Osteoblast (primary cell): Measurements from ENCODE around the gene PGBD5. TPM values are rescaled to one million over a fixed set of nuclear protein-coding genes. Genes with fewer than 3 reads are reported as not detected.
"Not testable (repeated sequence)": the region's sequence is repeated elsewhere in the genome, so short reads cannot be mapped to it uniquely, and the experiment has no call there.

Experiments used
- DNase-seq: peaks from one replicate; pipeline ENCODE4 v3.0.0; 2011; ENCODE audit warnings: low spot score, mixed read lengths; ENCODE audit not compliant: insufficient read length; ENCODE audit errors: missing footprints
- H2AFZ ChIP-seq: 2 replicates; pipeline ENCODE4 v1.6.0; 2011; ENCODE audit warnings: mild to moderate bottlenecking, low read length
- H3K27ac ChIP-seq: 2 replicates; pipeline ENCODE4 v1.5.1; 2011; ENCODE audit warnings: mild to moderate bottlenecking, low read depth, low read length, moderate library complexity
- H3K27me3 ChIP-seq: 2 replicates; pipeline ENCODE4 v1.6.0; 2012; ENCODE audit warnings: mild to moderate bottlenecking, control low read depth, inconsistent platforms, low read length, moderate library complexity; ENCODE audit not compliant: insufficient read depth
- H3K36me3 ChIP-seq: 2 replicates; pipeline ENCODE4 v1.5.1; 2011; ENCODE audit warnings: mild to moderate bottlenecking, low read length, control low read depth, moderate library complexity; ENCODE audit not compliant: insufficient read depth
- H3K4me1 ChIP-seq: 2 replicates; pipeline ENCODE4 v1.5.1; 2011; ENCODE audit warnings: mild to moderate bottlenecking, low read length, control low read depth, moderate library complexity; ENCODE audit not compliant: insufficient read depth
- H3K4me2 ChIP-seq: 2 replicates; pipeline ENCODE4 v1.6.0; 2011; ENCODE audit warnings: mild to moderate bottlenecking, low read length; ENCODE audit not compliant: insufficient read depth
- H3K4me3 ChIP-seq: fragments of 200-600 bp; sonication (generic); 3 replicates; pipeline ENCODE4 v1.5.1; 2012; ENCODE audit warnings: mild to moderate bottlenecking, low read length, inconsistent platforms; ENCODE audit not compliant: insufficient read depth
- H3K79me2 ChIP-seq: 2 replicates; pipeline ENCODE4 v1.6.0; 2012; ENCODE audit warnings: mild to moderate bottlenecking, low read length, control low read depth, inconsistent platforms; ENCODE audit not compliant: insufficient read depth
- H3K9me3 ChIP-seq: 2 replicates; pipeline ENCODE4 v1.5.1; 2011; ENCODE audit warnings: low read depth, low read length, control low read depth
- H4K20me1 ChIP-seq: 2 replicates; pipeline ENCODE4 v1.6.0; 2012; ENCODE audit warnings: mild to moderate bottlenecking, low read length, control low read depth; ENCODE audit not compliant: insufficient read depth
- total RNA-seq: library from RNA; depleted of rRNA; stranded (reverse); fragments of >200 nt; gene quantifications from 2 replicates; pipeline ENCODE4 v1.2.3, GENCODE V29; 2012
- TF ChIP-seq, protein P1 (sequence below): IDR thresholded peaks from 2 replicates; pipeline ENCODE4 v1.5.1; 2011; ENCODE audit warnings: mild to moderate bottlenecking, low read depth, low read length, moderate library complexity; ENCODE audit errors: extremely low read depth

PGBD5 gene
- total RNA-seq, 1 donor: under 0.01 TPM

- H4K20me1 ChIP-seq: peaks cover 2% of the 10 kb centered on the region
- no peak overlapping the region for H2AFZ ChIP-seq
- no peak overlapping the region for H3K27ac ChIP-seq
- H3K79me2 ChIP-seq: no peaks in the 10 kb centered on the region
- TF ChIP-seq, protein P1, sequence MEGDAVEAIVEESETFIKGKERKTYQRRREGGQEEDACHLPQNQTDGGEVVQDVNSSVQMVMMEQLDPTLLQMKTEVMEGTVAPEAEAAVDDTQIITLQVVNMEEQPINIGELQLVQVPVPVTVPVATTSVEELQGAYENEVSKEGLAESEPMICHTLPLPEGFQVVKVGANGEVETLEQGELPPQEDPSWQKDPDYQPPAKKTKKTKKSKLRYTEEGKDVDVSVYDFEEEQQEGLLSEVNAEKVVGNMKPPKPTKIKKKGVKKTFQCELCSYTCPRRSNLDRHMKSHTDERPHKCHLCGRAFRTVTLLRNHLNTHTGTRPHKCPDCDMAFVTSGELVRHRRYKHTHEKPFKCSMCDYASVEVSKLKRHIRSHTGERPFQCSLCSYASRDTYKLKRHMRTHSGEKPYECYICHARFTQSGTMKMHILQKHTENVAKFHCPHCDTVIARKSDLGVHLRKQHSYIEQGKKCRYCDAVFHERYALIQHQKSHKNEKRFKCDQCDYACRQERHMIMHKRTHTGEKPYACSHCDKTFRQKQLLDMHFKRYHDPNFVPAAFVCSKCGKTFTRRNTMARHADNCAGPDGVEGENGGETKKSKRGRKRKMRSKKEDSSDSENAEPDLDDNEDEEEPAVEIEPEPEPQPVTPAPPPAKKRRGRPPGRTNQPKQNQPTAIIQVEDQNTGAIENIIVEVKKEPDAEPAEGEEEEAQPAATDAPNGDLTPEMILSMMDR: no peak
- no peaks in the 10 kb centered on the region for H3K4me1 ChIP-seq
- no peak overlapping the region for H3K4me2 ChIP-seq
- H3K36me3 ChIP-seq: no peaks in the 10 kb centered on the region
- peaks cover 27% of the 10 kb centered on the region for H3K27me3 ChIP-seq
- H3K9me3 ChIP-seq: no peaks in the 10 kb centered on the region
- DNase-seq: no peak
- H3K4me3 ChIP-seq: no peak overlapping the region
Measured at GRCh38 chr1:230423261-230423660, 2.9 kb downstream of the PGBD5 start.

GRCh38 chr1:230422221-230422981, 3.7 kb downstream of the PGBD5 start:
- peaks cover 27% of the 10 kb centered on the region for H3K27me3 ChIP-seq
- H2AFZ ChIP-seq: no peak overlapping the region
- H3K4me2 ChIP-seq: no peak overlapping the region
- no peaks in the 10 kb centered on the region for H3K79me2 ChIP-seq
- H4K20me1 ChIP-seq: peaks cover 2% of the 10 kb centered on the region
- no peak overlapping the region for H3K4me3 ChIP-seq
- no peak overlapping the region for H3K27ac ChIP-seq
- no peaks in the 10 kb centered on the region for H3K9me3 ChIP-seq
- no peak for DNase-seq
- TF ChIP-seq, protein P1: no peak
- no peaks in the 10 kb centered on the region for H3K4me1 ChIP-seq
- no peaks in the 10 kb centered on the region for H3K36me3 ChIP-seq

DNA sequence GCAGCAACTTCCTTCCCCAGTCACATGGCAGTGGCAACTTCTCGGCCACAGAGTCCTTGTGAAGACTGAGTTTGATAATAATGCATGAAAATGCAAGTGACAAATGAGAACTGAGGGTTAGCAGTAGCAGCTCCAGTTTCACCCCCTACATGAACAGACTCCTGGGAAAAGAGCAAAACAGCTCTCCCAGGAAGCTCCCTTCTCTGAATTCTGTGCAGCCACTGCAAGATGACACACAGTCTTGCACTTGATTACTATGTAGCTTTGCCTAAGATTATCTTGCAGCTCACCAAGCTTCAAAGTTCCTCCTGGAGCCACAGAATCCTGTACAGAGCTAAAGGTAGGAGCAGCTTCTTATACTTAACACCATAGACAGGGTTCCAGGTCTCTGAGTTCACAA, 4.7 kb downstream of the PGBD5 start:
- DNase-seq: no peak
- no peak overlapping the region for H2AFZ ChIP-seq
- no peak overlapping the region for H3K4me2 ChIP-seq
- H3K79me2 ChIP-seq: no peaks in the 10 kb centered on the region
- no peak overlapping the region for H3K27ac ChIP-seq
- H3K4me3 ChIP-seq: no peak overlapping the region
- H3K27me3 ChIP-seq: peaks cover 24% of the 10 kb centered on the region
- no peaks in the 10 kb centered on the region for H3K4me1 ChIP-seq
- no peaks in the 10 kb centered on the region for H3K9me3 ChIP-seq
- no peaks in the 10 kb centered on the region for H4K20me1 ChIP-seq
- no peaks in the 10 kb centered on the region for H3K36me3 ChIP-seq
- TF ChIP-seq, protein P1: no peak

GRCh38 chr1:230420372-230420771, 5.8 kb downstream of the PGBD5 start:
- not testable (repeated sequence) for H3K36me3 ChIP-seq, H3K27ac ChIP-seq, H3K4me1 ChIP-seq, DNase-seq, H3K9me3 ChIP-seq, H4K20me1 ChIP-seq, H3K4me3 ChIP-seq, H2AFZ ChIP-seq, H3K79me2 ChIP-seq, H3K4me2 ChIP-seq
- H3K27me3 ChIP-seq: peaks cover 23% of the 10 kb centered on the region
